ENCODE results near the gene MYL7.
A peak's percentile ranks its signal among the peaks of the same experiment; 100 is the strongest.
"Not testable (repeated sequence)": the region's sequence is repeated elsewhere in the genome, so short reads cannot be mapped to it uniquely, and the experiment has no call there.

The MYL7 gene

DNA sequence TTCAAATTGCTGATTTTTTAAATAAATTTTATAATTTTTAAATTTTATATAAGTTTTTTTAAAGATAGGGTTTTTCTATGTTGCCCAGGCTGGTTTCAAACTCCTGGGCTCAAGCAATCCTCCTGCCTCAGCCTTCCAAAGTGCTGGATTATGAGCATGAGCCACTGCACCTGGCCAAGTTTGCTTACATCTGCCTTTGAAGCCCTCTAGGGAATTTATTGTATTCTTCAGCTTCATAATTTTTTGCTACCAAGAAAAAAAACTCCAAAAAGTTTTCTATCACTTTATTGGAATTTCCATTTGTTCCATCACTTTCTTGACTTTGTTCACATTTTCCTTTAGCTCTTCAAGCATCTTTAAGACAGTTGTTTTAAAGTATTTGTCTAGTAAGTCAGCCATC, 14.0 kb downstream of the MYL7 start:
- no peak overlapping the region for H2BK5ac ChIP-seq (ENCODE audit: low read depth, low read length, poor library complexity)
- H3K18ac ChIP-seq (ENCODE audit: low read length): no peak overlapping the region
- H3K79me2 ChIP-seq (ENCODE audit: control insufficient read depth, insufficient read depth, low read length, poor library complexity): no peaks in the 10 kb centered on the region
- H2AFZ ChIP-seq (ENCODE audit: insufficient read depth, low read length, poor library complexity): no peak overlapping the region
- no peak overlapping the region for H3K27ac ChIP-seq (ENCODE audit: low read depth, low read length)
- H4K12ac ChIP-seq (ENCODE audit: low read depth, low read length): no peak overlapping the region
- H2AK5ac ChIP-seq (ENCODE audit: low read length): no peak overlapping the region
- no peak overlapping the region for H3K9ac ChIP-seq (ENCODE audit: low read length)
- no peaks in the 10 kb centered on the region for H3K27me3 ChIP-seq (ENCODE audit: insufficient read depth, low read length)
- H3K14ac ChIP-seq (ENCODE audit: low read length): no peak overlapping the region
- H3K23ac ChIP-seq (ENCODE audit: low read length): no peak overlapping the region
- peaks cover 4% of the 10 kb centered on the region for H3K9me3 ChIP-seq (ENCODE audit: insufficient read depth, low read depth, low read length)
- H4K91ac ChIP-seq (ENCODE audit: low read depth, low read length): no peak overlapping the region
- no peak overlapping the region for H2BK120ac ChIP-seq (ENCODE audit: insufficient read depth, low read length, poor library complexity)
- no peaks in the 10 kb centered on the region for H3K36me3 ChIP-seq (ENCODE audit: control insufficient read depth in 1 of 2, insufficient read depth in 2 of 2, low read length in 2 of 2)
- H3K4me3 ChIP-seq (ENCODE audit: low read depth, low read length): no peak overlapping the region
- no peak overlapping the region for H4K8ac ChIP-seq (ENCODE audit: low read depth, low read length)
- no peak overlapping the region for H2BK12ac ChIP-seq (ENCODE audit: low read length)
- peaks cover 13% of the 10 kb centered on the region in 2 experiments for H3K4me1 ChIP-seq (ENCODE audit: control insufficient read depth in 1 of 2, insufficient read depth in 2 of 2, low read length in 2 of 2)
- H3K79me1 ChIP-seq (ENCODE audit: low read length): peaks cover 12% of the 10 kb centered on the region
- H3K4ac ChIP-seq (ENCODE audit: low read depth, low read length): no peak overlapping the region
- no peak overlapping the region for H3K4me2 ChIP-seq (ENCODE audit: low read length)
- DNase-seq: no peak

GRCh38 chr7:44126574-44126973, 14.6 kb downstream of the MYL7 start:
- not testable (repeated sequence) for H3K27ac ChIP-seq (ENCODE audit: low read depth, low read length); H3K79me2 ChIP-seq (ENCODE audit: control insufficient read depth, insufficient read depth, low read length, poor library complexity); H2AK5ac ChIP-seq (ENCODE audit: low read length); H2AFZ ChIP-seq (ENCODE audit: insufficient read depth, low read length, poor library complexity); H3K9ac ChIP-seq (ENCODE audit: low read length); H2BK120ac ChIP-seq (ENCODE audit: insufficient read depth, low read length, poor library complexity); H3K4me3 ChIP-seq (ENCODE audit: low read depth, low read length); H2BK12ac ChIP-seq (ENCODE audit: low read length); H3K79me1 ChIP-seq (ENCODE audit: low read length); H4K8ac ChIP-seq (ENCODE audit: low read depth, low read length); H2BK5ac ChIP-seq (ENCODE audit: low read depth, low read length, poor library complexity); H3K27me3 ChIP-seq (ENCODE audit: insufficient read depth, low read length); H3K4ac ChIP-seq (ENCODE audit: low read depth, low read length); H3K23ac ChIP-seq (ENCODE audit: low read length); H4K12ac ChIP-seq (ENCODE audit: low read depth, low read length); H3K4me2 ChIP-seq (ENCODE audit: low read length); DNase-seq; H4K91ac ChIP-seq (ENCODE audit: low read depth, low read length); H3K18ac ChIP-seq (ENCODE audit: low read length); H3K9me3 ChIP-seq (ENCODE audit: insufficient read depth, low read depth, low read length); H3K14ac ChIP-seq (ENCODE audit: low read length); H3K4me1 ChIP-seq (ENCODE audit: control insufficient read depth in 1 of 2, insufficient read depth in 2 of 2, low read length in 2 of 2); H3K36me3 ChIP-seq (ENCODE audit: control insufficient read depth in 1 of 2, insufficient read depth in 2 of 2, low read length in 2 of 2)
- no CpG with 5 or more reads among the region's 4 CpGs for WGBS (ENCODE audit: extremely low coverage, insufficient coverage, insufficient read length)

DNA sequence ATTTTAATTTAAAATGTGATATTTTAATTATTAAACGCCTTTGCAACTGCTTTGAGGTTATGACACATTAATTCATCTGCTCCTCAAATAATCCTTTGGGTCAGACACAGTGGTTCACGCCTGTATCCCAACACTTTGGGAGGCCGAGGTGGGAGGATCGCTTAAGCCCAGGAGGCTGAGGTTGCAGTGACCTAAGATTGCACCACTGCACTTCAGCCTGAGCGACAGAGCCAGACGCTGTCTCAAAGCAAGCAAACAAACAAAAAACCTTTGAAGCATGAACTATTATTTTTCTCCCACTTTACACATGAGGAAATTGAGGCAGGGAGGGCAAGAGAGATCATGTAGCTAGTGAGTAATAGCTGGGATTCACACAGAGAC, 16.3 kb downstream of the MYL7 start:
- no peaks in the 10 kb centered on the region for H3K79me2 ChIP-seq (ENCODE audit: control insufficient read depth, insufficient read depth, low read length, poor library complexity)
- H2BK12ac ChIP-seq (ENCODE audit: low read length): no peak overlapping the region
- no peak overlapping the region for H3K9ac ChIP-seq (ENCODE audit: low read length)
- no peak overlapping the region for H2BK5ac ChIP-seq (ENCODE audit: low read depth, low read length, poor library complexity)
- no peak overlapping the region for H2AK5ac ChIP-seq (ENCODE audit: low read length)
- WGBS (ENCODE audit: extremely low coverage, insufficient coverage, insufficient read length): no CpG with 5 or more reads among the region's 6 CpGs
- no peak overlapping the region for H3K14ac ChIP-seq (ENCODE audit: low read length)
- no peak overlapping the region for H4K91ac ChIP-seq (ENCODE audit: low read depth, low read length)
- H4K12ac ChIP-seq (ENCODE audit: low read depth, low read length): no peak overlapping the region
- no peak overlapping the region for H3K4me2 ChIP-seq (ENCODE audit: low read length)
- no peak overlapping the region for H2AFZ ChIP-seq (ENCODE audit: insufficient read depth, low read length, poor library complexity)
- peaks cover 6% of the 10 kb centered on the region for H3K79me1 ChIP-seq (ENCODE audit: low read length)
- DNase-seq: no peak
- peaks cover 8 to 14% of the 10 kb centered on the region in 2 experiments for H3K36me3 ChIP-seq (ENCODE audit: control insufficient read depth in 1 of 2, insufficient read depth in 2 of 2, low read length in 2 of 2)
- no peak overlapping the region for H3K18ac ChIP-seq (ENCODE audit: low read length)
- no peak overlapping the region for H3K23ac ChIP-seq (ENCODE audit: low read length)
- H3K4me1 ChIP-seq (ENCODE audit: control insufficient read depth in 1 of 2, insufficient read depth in 2 of 2, low read length in 2 of 2): peaks cover 0 to 2% of the 10 kb centered on the region in 2 experiments
- no peak overlapping the region for H4K8ac ChIP-seq (ENCODE audit: low read depth, low read length)
- no peak overlapping the region for H3K27ac ChIP-seq (ENCODE audit: low read depth, low read length)
- H3K9me3 ChIP-seq (ENCODE audit: insufficient read depth, low read depth, low read length): peaks cover 4% of the 10 kb centered on the region
- no peak overlapping the region for H3K4ac ChIP-seq (ENCODE audit: low read depth, low read length)
- H3K4me3 ChIP-seq (ENCODE audit: low read depth, low read length): no peak overlapping the region
- no peaks in the 10 kb centered on the region for H3K27me3 ChIP-seq (ENCODE audit: insufficient read depth, low read length)
- no peak overlapping the region for H2BK120ac ChIP-seq (ENCODE audit: insufficient read depth, low read length, poor library complexity)

DNA sequence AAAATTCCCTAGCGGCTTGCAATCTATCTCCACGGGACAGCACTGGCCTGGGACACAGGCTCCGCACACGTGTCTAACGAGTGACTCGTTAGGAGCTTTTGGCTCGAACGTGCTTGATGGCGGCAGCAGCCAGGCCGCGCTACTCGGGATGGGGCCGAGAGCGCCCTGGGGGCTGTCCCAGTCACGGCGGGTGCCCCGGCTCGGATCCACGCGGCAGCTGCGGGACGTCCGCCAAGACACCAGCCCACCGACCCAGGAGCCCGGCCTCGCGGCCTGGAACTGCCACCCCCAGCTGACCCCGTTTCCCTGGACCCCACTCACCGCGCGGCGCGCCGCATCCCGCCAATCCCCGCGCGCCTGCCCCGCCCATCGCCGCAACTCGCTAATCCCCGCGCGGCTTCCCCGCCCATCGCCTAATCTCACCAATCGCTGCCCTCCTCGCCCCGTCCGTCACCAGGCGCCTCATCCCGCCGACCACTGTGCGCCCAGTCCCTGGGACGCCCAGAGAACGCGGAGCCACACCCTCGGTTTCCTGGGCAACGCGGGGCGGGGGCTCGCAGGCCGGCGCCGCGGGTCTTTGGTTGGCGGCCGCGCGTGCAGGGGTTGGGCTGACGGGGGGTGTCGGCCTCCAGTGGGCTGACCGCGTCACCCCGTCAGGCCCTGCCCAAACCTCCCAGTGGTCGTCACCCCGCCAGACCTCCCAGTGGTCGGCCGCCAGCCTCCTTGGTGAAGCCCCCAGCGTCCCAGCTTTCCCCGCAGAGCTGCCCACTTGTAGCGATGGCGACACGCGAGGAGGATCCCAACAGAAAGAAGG, 17.7 kb downstream of the MYL7 start, which contains the start of gene POLD2:
Gene POLD2 (minus strand): TSS at position 359 of the 814 bp plus-strand sequence. CDS start 1,495 bp downstream, outside the sequence.
- peak within 1 kb of the TSS; percentile 73 for H4K91ac ChIP-seq (ENCODE audit: low read depth, low read length)
- WGBS (ENCODE audit: extremely low coverage, insufficient coverage, insufficient read length): no CpG with 5 or more reads among the region's 86 CpGs
- peak within 1 kb of the TSS; percentile 67 for H4K8ac ChIP-seq (ENCODE audit: low read depth, low read length)

More for the DNA sequence above, 17.7 kb downstream of the MYL7 start, which contains the start of gene POLD2:
- DNase-seq: peak; percentile 94 to 97
- Histone ChIP-seq H2AK5ac (ENCODE audit: low read length) (peak within 1 kb of the TSS; percentile 28), H3K14ac (ENCODE audit: low read length) (peak within 1 kb of the TSS; percentile 84), H3K4me1 (ENCODE audit: control insufficient read depth in 1 of 2, insufficient read depth in 2 of 2, low read length in 2 of 2) (peaks cover 0 to 2% of the 10 kb centered on the region in 2 experiments), H3K79me1 (ENCODE audit: low read length) (peaks cover 6% of the 10 kb centered on the region), H2BK12ac (ENCODE audit: low read length) (no peak within 1 kb of the TSS), H4K12ac (ENCODE audit: low read depth, low read length) (peak within 1 kb of the TSS; percentile 43), H3K4ac (ENCODE audit: low read depth, low read length) (peak within 1 kb of the TSS; percentile 17), H2AFZ (ENCODE audit: insufficient read depth, low read length, poor library complexity) (peak within 1 kb of the TSS; percentile 72), H3K4me2 (ENCODE audit: low read length) (peak within 1 kb of the TSS; percentile 83), H2BK120ac (ENCODE audit: insufficient read depth, low read length, poor library complexity) (peak within 1 kb of the TSS; percentile 57), H3K23ac (ENCODE audit: low read length) (no peak within 1 kb of the TSS), H3K9me3 (ENCODE audit: insufficient read depth, low read depth, low read length) (peaks cover 4% of the 10 kb centered on the region), H3K79me2 (ENCODE audit: control insufficient read depth, insufficient read depth, low read length, poor library complexity) (no peaks in the 10 kb centered on the region), H3K36me3 (ENCODE audit: control insufficient read depth in 1 of 2, insufficient read depth in 2 of 2, low read length in 2 of 2) (peaks cover 17 to 23% of the 10 kb centered on the region in 2 experiments), H3K27ac (ENCODE audit: low read depth, low read length) (no peak within 1 kb of the TSS), H3K18ac (ENCODE audit: low read length) (peak within 1 kb of the TSS; percentile 88), H3K27me3 (ENCODE audit: insufficient read depth, low read length) (no peaks in the 10 kb centered on the region), H2BK5ac (ENCODE audit: low read depth, low read length, poor library complexity) (peak within 1 kb of the TSS; percentile 52), H3K9ac (ENCODE audit: low read length) (peak within 1 kb of the TSS; percentile 97), H3K4me3 (ENCODE audit: low read depth, low read length) (peak within 1 kb of the TSS; percentile 98)
